Measurements from ENCODE around the gene BAG2.

The BAG2 gene

GRCh38 chr6:57173886-57174510, 1.9 kb downstream of the BAG2 start:
- 0 out of 2 replicates have a peak, but pooled peaks have one; percentile 33 for TF ChIP-seq MAX (IDR thresholded peaks at IDR 0.05)
- no peak for TF ChIP-seq TEAD4 (IDR thresholded peaks at IDR 0.05)

DNA sequence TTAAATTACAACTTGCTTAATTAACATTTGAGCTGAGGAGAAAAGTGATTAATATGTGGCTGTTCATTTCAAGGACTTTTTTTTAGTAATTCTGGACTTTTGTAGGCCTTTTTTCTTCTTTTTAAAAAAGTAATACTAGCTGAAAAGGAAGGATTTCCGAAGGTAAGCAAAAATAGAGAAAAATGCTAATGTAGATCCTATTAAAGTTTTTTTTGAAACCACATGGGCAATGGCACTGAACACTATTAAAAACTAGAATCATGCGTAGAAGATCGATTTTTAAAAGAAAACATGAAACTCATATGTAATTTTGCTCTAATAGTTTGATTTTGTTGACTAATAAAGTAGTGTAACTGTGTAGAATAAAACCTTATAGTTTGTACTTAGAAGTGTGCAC, 2.4 kb downstream of the BAG2 start:
- TF ChIP-seq TEAD4 (IDR thresholded peaks at IDR 0.05) = no peak
- no peak for TF ChIP-seq USF1 (IDR thresholded peaks at IDR 0.05)
- no peak for TF ChIP-seq TCF12 (IDR thresholded peaks at IDR 0.05; ENCODE audit: low read depth)
- TF ChIP-seq YY1 (IDR thresholded peaks at IDR 0.05; ENCODE audit: low read depth) = no peak
- no peak for TF ChIP-seq FOXM1 (IDR thresholded peaks at IDR 0.05; ENCODE audit: borderline replicate concordance, low read depth)
- no peak for TF ChIP-seq NFIC (IDR thresholded peaks at IDR 0.05)
- no peak for TF ChIP-seq ZBTB7A (IDR thresholded peaks at IDR 0.05; ENCODE audit: low read depth)
- no peak for TF ChIP-seq REST (IDR thresholded peaks at IDR 0.05; ENCODE audit: low read depth)
- no peak for TF ChIP-seq EGR1 (IDR thresholded peaks at IDR 0.05)
- no peak for TF ChIP-seq CEBPB (IDR thresholded peaks at IDR 0.05)
- TF ChIP-seq MAX (IDR thresholded peaks at IDR 0.05) = no peak
- no peak for TF ChIP-seq EP300 (IDR thresholded peaks at IDR 0.05; ENCODE audit: borderline replicate concordance)
- no peak for TF ChIP-seq TAF1 (IDR thresholded peaks at IDR 0.05; ENCODE audit: low read depth)
- TF ChIP-seq CREB1 (IDR thresholded peaks at IDR 0.05; ENCODE audit: low read depth) = no peak
- TF ChIP-seq RAD21 (IDR thresholded peaks at IDR 0.05; ENCODE audit: low read depth) = no peak

GRCh38 chr6:57177545-57178265, 5.6 kb downstream of the BAG2 start:
- TF ChIP-seq FOXM1 (IDR thresholded peaks at IDR 0.05; ENCODE audit: borderline replicate concordance, low read depth) = no peak
- TF ChIP-seq RAD21 (IDR thresholded peaks at IDR 0.05; ENCODE audit: low read depth) = no peak
- no peak for TF ChIP-seq TCF12 (IDR thresholded peaks at IDR 0.05; ENCODE audit: low read depth)
- no peak for TF ChIP-seq USF1 (IDR thresholded peaks at IDR 0.05)
- TF ChIP-seq TEAD4 (IDR thresholded peaks at IDR 0.05) = no peak
- TF ChIP-seq YY1 (IDR thresholded peaks at IDR 0.05; ENCODE audit: low read depth) = no peak
- TF ChIP-seq NFIC (IDR thresholded peaks at IDR 0.05) = no peak
- TF ChIP-seq TAF1 (IDR thresholded peaks at IDR 0.05; ENCODE audit: low read depth) = no peak
- no peak for TF ChIP-seq MAX (IDR thresholded peaks at IDR 0.05)
- TF ChIP-seq EGR1 (IDR thresholded peaks at IDR 0.05) = no peak
- TF ChIP-seq ZBTB7A (IDR thresholded peaks at IDR 0.05; ENCODE audit: low read depth) = no peak
- no peak for TF ChIP-seq EP300 (IDR thresholded peaks at IDR 0.05; ENCODE audit: borderline replicate concordance)
- TF ChIP-seq REST (IDR thresholded peaks at IDR 0.05; ENCODE audit: low read depth) = no peak

- no peak for TF ChIP-seq TEAD4 (IDR thresholded peaks at IDR 0.05)
- TF ChIP-seq YY1 (IDR thresholded peaks at IDR 0.05; ENCODE audit: low read depth) = no peak
- no peak for TF ChIP-seq EP300 (IDR thresholded peaks at IDR 0.05; ENCODE audit: borderline replicate concordance)
- no peak for TF ChIP-seq REST (IDR thresholded peaks at IDR 0.05; ENCODE audit: low read depth)
- TF ChIP-seq RAD21 (IDR thresholded peaks at IDR 0.05; ENCODE audit: low read depth) = no peak
- no peak for TF ChIP-seq TAF1 (IDR thresholded peaks at IDR 0.05; ENCODE audit: low read depth)
- TF ChIP-seq NFIC (IDR thresholded peaks at IDR 0.05) = no peak
- TF ChIP-seq MAX (IDR thresholded peaks at IDR 0.05) = no peak
- TF ChIP-seq CREB1 (IDR thresholded peaks at IDR 0.05; ENCODE audit: low read depth) = no peak
- TF ChIP-seq CEBPB (IDR thresholded peaks at IDR 0.05) = no peak
Observed at GRCh38 chr6:57180596-57180995, 8.5 kb downstream of the BAG2 start.
